ENCODE results near the gene ARSA.

GRCh38 chr22:50620593-50621355 lies 7.2 kb downstream of the ARSA start:
- TF ChIP-seq, protein P1, sequence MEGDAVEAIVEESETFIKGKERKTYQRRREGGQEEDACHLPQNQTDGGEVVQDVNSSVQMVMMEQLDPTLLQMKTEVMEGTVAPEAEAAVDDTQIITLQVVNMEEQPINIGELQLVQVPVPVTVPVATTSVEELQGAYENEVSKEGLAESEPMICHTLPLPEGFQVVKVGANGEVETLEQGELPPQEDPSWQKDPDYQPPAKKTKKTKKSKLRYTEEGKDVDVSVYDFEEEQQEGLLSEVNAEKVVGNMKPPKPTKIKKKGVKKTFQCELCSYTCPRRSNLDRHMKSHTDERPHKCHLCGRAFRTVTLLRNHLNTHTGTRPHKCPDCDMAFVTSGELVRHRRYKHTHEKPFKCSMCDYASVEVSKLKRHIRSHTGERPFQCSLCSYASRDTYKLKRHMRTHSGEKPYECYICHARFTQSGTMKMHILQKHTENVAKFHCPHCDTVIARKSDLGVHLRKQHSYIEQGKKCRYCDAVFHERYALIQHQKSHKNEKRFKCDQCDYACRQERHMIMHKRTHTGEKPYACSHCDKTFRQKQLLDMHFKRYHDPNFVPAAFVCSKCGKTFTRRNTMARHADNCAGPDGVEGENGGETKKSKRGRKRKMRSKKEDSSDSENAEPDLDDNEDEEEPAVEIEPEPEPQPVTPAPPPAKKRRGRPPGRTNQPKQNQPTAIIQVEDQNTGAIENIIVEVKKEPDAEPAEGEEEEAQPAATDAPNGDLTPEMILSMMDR (conservative IDR thresholded peaks at IDR 0.05): peak; percentile 96
- TF ChIP-seq EZH2 (IDR thresholded peaks at IDR 0.05; ENCODE audit: low read depth): no peak
